Activated CD8-positive, alpha-beta memory T cell treated with anti-CD3 and anti-CD28 coated beads, Interleukin-2, amount 10 ng/mL, durations not matched to agents 7 days and 5 days (primary cell): ENCODE results near the gene ESR2. TPM values are rescaled to one million over a fixed set of nuclear protein-coding genes. Genes with fewer than 3 reads are reported as not detected.
A peak's percentile ranks its signal among the peaks of the same experiment; 100 is the strongest.

Source experiments
- ATAC-seq: fragments of 150-1000 bp; cut with Tn5 transposase; one replicate; pipeline ENCODE4 v1.10.0; 2021; ENCODE audit warnings: moderate library complexity
- CTCF ChIA-PET: fragments of 350-600 bp; sonication (Branson Sonifier 250); formaldehyde crosslinking; loops from one replicate; lab custom pipeline; 2021; ENCODE audit warnings: antibody characterized with exemption; lab: Charles Lee
- DNase-seq: peaks from one replicate; pipeline ENCODE4 v3.0.0-alpha.2; 2020
- H3K27ac Mint-ChIP-seq: one replicate; pipeline ENCODE4 v1.8.0; 2021; ENCODE audit warnings: mild to moderate bottlenecking, mixed read lengths
- H3K27me3 Mint-ChIP-seq: one replicate; pipeline ENCODE4 v1.8.0; 2021; ENCODE audit warnings: mixed read lengths
- H3K36me3 Mint-ChIP-seq: one replicate; pipeline ENCODE4 v1.8.0; 2021; ENCODE audit warnings: mild to moderate bottlenecking, mixed read lengths
- H3K4me1 Mint-ChIP-seq: one replicate; pipeline ENCODE4 v1.8.0; 2021; ENCODE audit warnings: mixed read lengths
- H3K4me3 Mint-ChIP-seq: one replicate; pipeline ENCODE4 v1.8.0; 2021; ENCODE audit warnings: mild to moderate bottlenecking, moderate library complexity, mixed read lengths
- H3K9me3 Mint-ChIP-seq: one replicate; pipeline ENCODE4 v1.8.0; 2022; ENCODE audit warnings: low read depth, mixed read lengths
- total RNA-seq, 2 experiments: library from RNA; stranded (reverse); gene quantifications; one replicate each; pipeline ENCODE4 v1.2.3, GENCODE V29; 2021

ESR2 gene
- total RNA-seq, 2 experiments from 2014 or later: 0.15 to 0.49 TPM

DNA sequence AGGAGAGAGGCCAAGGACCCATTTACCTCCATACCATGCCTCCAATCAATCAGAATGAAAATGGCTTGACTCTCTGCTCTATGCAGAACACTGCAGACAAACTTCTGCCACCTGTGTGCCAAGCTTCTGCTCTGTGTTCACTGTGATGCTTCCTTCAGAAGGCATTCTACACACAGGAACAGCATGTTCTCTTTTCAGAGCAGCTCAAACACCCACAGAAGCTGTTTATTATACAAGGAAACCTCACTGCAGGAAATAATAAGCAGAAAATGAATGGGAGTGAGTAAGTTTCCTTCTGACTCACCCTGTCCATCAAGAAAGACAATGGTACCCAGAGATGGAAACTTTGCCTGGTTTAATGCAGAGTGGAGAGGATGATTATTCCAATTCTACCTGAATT is 2.4 kb upstream of the ESR2 start:
- H3K4me3 Mint-ChIP-seq: no peak overlapping the region
- peaks cover 39% of the 10 kb centered on the region for H3K27me3 Mint-ChIP-seq
- no peaks in the 10 kb centered on the region for H3K9me3 Mint-ChIP-seq
- peak overlapping the region; percentile 50 for H3K27ac Mint-ChIP-seq
- peaks cover 30% of the 10 kb centered on the region for H3K4me1 Mint-ChIP-seq
- no peak for DNase-seq
- ATAC-seq: peak; percentile 43
- H3K36me3 Mint-ChIP-seq: no peaks in the 10 kb centered on the region
- CTCF ChIA-PET: interaction anchor here (1.1 to 2.3 kb wide), 3 partner anchors 11 to 499 kb away, joined by 4 to 10 read pairs (median 9); no protein-coding TSS in a partner anchor

DNA sequence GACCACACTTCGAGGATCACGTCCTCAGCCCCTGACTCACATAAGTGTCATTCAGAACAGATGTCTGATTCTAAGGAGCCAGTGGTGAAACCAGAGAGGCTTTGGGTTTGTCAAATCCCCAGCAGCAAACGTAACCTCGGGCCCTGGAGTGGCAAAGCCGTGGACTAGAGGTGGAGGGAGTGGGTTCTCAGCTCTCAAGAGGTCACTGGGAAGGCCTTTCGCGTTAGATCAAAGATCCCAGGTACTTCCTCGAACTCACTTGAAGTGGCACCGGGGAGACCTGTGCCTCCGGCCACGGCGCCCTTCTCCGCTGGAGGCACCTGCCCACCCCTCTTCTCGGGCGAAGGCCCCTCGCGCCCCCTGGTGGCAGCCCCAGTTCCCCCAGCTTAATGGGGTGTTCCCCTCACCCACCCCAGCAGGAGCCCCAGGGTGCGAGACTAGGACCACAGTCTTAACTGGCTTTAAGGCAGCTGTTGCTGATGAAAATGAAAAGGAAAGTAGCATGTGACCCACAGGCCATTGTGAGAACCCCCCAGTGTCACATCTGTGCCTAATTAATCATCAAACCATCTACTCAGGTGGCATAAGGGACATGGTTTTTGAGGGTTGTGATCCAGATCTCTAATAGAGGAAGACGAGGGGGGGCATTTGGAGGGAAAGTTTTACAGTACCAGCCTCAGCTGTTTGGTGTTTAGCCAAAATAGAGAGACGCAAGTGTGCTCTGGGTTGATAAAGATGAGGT is 672 bp upstream of the ESR2 start:
- peak overlapping the region; percentile 60 for H3K4me3 Mint-ChIP-seq
- H3K9me3 Mint-ChIP-seq: no peaks in the 10 kb centered on the region
- H3K27me3 Mint-ChIP-seq: peaks cover 36% of the 10 kb centered on the region
- no peaks in the 10 kb centered on the region for H3K36me3 Mint-ChIP-seq
- peak; percentile 88 for ATAC-seq
- CTCF ChIA-PET: interaction anchor here (0.7 to 3.3 kb wide), 29 partner anchors 9 to 911 kb away, joined by 3 to 41 read pairs (median 4); partner anchors contain the start of gene SYNE2
- peak; percentile 90 for DNase-seq
- peak overlapping the region; percentile 8 for H3K27ac Mint-ChIP-seq
- peaks cover 30% of the 10 kb centered on the region for H3K4me1 Mint-ChIP-seq

DNA sequence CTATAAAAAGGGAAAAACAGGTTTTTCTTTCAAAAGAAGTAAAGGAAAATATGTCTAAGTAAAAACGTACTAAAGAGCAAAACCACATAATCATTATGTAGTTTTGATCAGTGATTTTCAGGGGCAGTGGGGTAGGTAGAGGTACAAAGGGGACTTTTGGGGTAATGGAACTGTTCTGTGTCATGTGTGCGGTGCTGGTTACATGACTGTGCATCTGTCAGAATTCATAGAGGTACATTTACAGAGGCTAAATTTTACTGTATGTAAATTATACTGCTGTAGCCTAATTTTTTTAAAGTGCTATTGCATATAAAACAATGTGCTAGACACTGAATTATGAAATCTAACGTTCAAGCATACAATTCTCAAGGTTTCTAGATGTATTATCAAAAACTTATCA is 2.0 kb downstream of the ESR2 start:
- Mint-ChIP-seq H3K9me3 (no peaks in the 10 kb centered on the region), H3K4me1 (peaks cover 28% of the 10 kb centered on the region), H3K4me3 (no peak overlapping the region), H3K36me3 (no peaks in the 10 kb centered on the region), H3K27ac (no peak overlapping the region), H3K27me3 (peaks cover 17% of the 10 kb centered on the region)
- DNase-seq (no peak), ATAC-seq (no peak)
- CTCF ChIA-PET: interaction anchor here (2.3 kb wide), 1 partner anchor 12 kb away, joined by 6 read pairs; no protein-coding TSS in a partner anchor

DNA sequence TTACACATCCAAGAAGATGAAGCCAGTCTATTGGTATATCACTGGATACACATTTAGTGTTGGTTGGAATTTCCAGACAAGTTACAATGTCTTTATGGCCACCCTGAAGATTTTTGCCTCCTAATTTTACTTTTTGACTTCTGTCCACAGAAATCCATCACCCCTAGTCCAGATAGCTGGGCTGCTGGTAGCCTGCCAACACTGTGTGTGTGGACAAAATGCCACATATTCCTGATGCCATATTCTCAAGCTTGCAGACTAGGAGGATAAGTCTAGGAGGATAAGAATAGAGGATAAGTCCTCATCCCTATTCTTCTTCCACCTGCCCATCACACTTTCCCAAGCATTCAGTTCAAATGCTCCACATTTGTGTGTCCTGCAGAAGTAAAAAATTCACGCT is 4.6 kb downstream of the ESR2 start:
- CTCF ChIA-PET: interaction anchor here (2.3 kb wide), 1 partner anchor 14 kb away, joined by 6 read pairs; no protein-coding TSS in a partner anchor
- H3K27me3 Mint-ChIP-seq: peaks cover 16% of the 10 kb centered on the region
- no peak for ATAC-seq
- peaks cover 10% of the 10 kb centered on the region for H3K4me1 Mint-ChIP-seq
- H3K9me3 Mint-ChIP-seq: no peaks in the 10 kb centered on the region
- no peak for DNase-seq
- H3K36me3 Mint-ChIP-seq: no peaks in the 10 kb centered on the region
- H3K27ac Mint-ChIP-seq: no peak overlapping the region
- no peak overlapping the region for H3K4me3 Mint-ChIP-seq

DNA sequence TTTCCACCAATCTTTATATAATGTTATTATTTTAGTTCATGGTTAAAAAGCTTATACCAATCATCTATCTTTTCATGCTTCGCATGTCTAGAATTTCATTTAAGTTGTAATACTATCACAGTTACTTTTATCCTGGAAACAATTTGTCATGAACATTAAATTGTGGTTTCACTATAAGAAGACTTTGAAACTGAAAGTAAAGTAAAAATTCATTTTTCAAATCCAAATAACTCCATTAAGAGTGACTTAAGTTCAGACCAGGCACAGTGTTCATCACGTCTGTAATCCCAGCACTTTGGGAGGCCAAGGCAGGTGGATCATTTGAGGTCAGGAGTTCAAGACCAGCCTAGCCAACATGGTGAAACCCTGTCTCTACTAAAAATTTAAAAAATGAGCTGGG is 12.4 kb downstream of the ESR2 start:
- Mint-ChIP-seq H3K27me3 (no peaks in the 10 kb centered on the region), H3K27ac (no peak overlapping the region), H3K4me1 (peaks cover 24% of the 10 kb centered on the region), H3K36me3 (peaks cover 1% of the 10 kb centered on the region), H3K9me3 (no peaks in the 10 kb centered on the region), H3K4me3 (no peak overlapping the region)
- DNase-seq (no peak), ATAC-seq (peak; percentile 16)
- CTCF ChIA-PET: interaction anchor here (1.1 kb wide), 1 partner anchor 12 kb away, joined by 3 read pairs; the partner anchor contains the start of gene ESR2

DNA sequence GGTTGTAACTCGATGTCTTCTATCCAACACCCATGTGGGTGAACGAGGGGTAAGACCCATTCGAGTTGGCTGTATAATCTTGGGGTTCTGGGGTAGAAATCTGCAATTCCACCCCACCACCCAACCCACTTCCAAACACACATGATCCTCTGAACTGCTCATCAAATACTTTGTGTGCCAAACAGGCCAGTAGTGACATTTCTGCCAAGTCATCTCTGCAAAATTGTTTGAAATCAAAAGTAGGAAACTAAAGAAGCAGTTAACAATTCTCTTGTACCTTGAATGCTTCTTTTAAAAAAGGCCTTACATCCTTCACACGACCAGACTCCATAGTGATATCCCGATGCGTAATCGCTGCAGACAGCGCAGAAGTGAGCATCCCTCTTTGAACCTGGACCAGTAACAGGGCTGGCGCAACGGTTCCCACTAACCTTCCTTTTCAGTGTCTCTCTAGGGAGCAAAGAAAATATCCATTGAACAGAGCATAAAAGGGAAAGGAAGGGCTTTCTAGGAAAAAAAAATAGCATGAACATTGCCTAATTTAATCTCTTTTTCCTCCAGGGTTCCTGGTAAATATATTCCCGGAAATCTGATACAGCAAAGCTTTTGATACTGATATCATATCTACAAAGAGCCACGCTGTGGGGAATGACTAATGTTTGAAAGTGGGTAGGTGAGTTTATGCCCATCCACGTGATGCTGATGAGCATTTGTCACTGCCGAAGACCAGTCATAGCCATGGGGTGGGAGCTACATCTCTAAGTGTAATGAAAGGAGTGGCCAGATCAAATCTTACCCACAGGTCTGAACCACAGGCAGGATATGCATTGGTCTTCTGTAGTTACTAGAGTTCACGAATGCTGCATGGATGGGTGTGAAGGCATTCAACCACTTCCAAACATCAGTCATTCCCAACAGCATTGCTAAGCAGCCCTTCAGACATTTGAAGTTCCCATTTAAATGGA is 14.2 kb downstream of the ESR2 start:
- ATAC-seq: peak; percentile 72
- no peaks in the 10 kb centered on the region for H3K27me3 Mint-ChIP-seq
- no peaks in the 10 kb centered on the region for H3K9me3 Mint-ChIP-seq
- DNase-seq: peak; percentile 63
- CTCF ChIA-PET: interaction anchor here (1.0 kb wide), 1 partner anchor 8 kb away, joined by 3 read pairs; no protein-coding TSS in a partner anchor
- no peak overlapping the region for H3K4me3 Mint-ChIP-seq
- H3K4me1 Mint-ChIP-seq: peaks cover 24% of the 10 kb centered on the region
- peaks cover 1% of the 10 kb centered on the region for H3K36me3 Mint-ChIP-seq
- no peak overlapping the region for H3K27ac Mint-ChIP-seq

DNA sequence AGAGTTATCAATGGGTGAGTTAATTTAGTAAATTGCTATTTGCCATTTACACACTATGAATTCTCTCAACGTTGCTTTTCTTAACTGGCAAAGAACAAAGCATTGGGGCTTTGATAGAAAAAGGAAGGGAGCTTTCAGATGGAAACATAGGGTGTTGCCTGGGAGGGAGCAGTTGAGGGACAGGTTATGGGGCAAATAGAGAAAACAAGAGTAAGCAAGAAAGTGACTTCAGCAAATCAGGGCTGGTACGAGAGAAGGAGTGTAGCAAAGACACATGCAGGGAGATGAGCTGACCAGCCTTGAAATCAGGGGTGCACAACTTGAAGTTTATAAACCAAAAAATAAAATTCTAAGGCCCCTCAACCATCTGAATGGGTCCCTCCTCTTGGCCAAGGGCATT is 15.7 kb downstream of the ESR2 start:
- H3K27ac Mint-ChIP-seq: no peak overlapping the region
- ATAC-seq: no peak
- H3K27me3 Mint-ChIP-seq: no peaks in the 10 kb centered on the region
- CTCF ChIA-PET: interaction anchor here (1.3 kb wide), 1 partner anchor 41 kb away, joined by 3 read pairs; no protein-coding TSS in a partner anchor
- no peaks in the 10 kb centered on the region for H3K9me3 Mint-ChIP-seq
- no peak for DNase-seq
- H3K4me1 Mint-ChIP-seq: peaks cover 24% of the 10 kb centered on the region
- H3K4me3 Mint-ChIP-seq: no peak overlapping the region
- peaks cover 1% of the 10 kb centered on the region for H3K36me3 Mint-ChIP-seq

DNA sequence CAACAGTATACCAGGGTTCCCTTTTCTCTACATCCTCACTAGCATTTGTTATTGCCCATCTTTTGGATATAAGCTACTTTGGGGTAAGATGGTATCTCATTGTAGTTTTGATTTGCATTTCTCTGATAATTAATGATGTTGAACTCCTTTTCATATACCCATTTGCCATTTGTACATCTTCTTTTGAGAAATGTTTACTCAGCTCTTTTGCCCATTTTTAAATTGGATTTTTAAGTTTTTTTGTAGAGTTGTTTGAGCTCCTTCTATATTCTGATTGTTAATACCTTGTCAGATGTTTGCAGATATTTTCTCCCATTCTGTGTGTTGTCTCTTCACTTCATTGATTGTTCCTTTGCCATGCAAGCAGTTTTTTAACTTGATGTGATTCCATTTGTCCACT is 22.2 kb downstream of the ESR2 start:
- H3K27ac Mint-ChIP-seq: no peak overlapping the region
- ATAC-seq (no peak), DNase-seq (no peak)
- no peak overlapping the region for H3K4me3 Mint-ChIP-seq
- H3K9me3 Mint-ChIP-seq: peaks cover 4% of the 10 kb centered on the region
- peaks cover 6% of the 10 kb centered on the region for H3K4me1 Mint-ChIP-seq
- no peaks in the 10 kb centered on the region for H3K27me3 Mint-ChIP-seq
- peaks cover 2% of the 10 kb centered on the region for H3K36me3 Mint-ChIP-seq
- CTCF ChIA-PET: interaction anchor here (0.9 to 1.1 kb wide), 5 partner anchors 8 to 247 kb away, joined by 3 to 4 read pairs (median 3); partner anchors contain the start of gene ESR2

DNA sequence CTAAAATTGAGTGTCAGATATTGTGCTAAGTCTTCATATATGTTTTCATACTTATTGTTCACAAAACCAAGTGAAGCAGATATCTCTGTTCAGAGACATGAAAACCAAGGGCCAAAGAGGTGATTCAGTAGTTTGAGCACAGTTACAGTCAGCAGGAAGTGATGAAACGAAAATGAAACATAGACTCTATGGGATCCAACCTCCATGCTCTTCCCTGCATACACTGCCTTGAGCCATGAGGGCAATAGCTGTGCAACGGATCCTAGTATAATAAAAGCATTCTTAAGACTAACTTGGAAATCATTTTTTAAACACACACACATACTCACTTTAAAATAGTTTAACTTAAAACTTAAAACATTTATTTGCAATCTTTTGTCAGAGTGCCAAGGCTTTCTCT is 27.9 kb downstream of the ESR2 start:
- DNase-seq (no peak), ATAC-seq (peak; percentile 89)
- no peak overlapping the region for H3K4me3 Mint-ChIP-seq
- H3K9me3 Mint-ChIP-seq: peaks cover 2% of the 10 kb centered on the region
- CTCF ChIA-PET: interaction anchor here (1.3 to 1.9 kb wide), 3 partner anchors 15 to 37 kb away, joined by 3 to 8 read pairs (median 3); partner anchors contain the start of gene ESR2
- peaks cover 10% of the 10 kb centered on the region for H3K36me3 Mint-ChIP-seq
- peaks cover 21% of the 10 kb centered on the region for H3K4me1 Mint-ChIP-seq
- peak overlapping the region; percentile 66 for H3K27ac Mint-ChIP-seq
- H3K27me3 Mint-ChIP-seq: no peaks in the 10 kb centered on the region

DNA sequence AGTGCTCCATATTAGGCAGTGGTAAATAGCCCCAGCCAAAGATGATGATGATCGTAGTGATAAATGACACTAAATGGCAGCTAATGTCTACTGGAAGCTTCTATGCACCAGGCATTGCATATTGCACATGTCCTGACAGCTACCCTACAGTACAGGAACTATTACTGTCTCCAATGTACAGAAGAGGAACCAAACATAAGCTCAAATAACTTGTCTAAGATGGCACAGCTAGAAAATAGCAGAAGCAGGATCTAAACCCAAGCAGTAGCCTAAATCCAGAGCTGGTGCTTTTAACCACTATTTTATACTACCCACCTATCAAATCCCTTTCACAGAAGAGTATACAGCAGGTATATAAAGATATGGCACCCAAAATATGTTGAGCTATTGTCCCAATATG is 28.9 kb downstream of the ESR2 start:
- Mint-ChIP-seq H3K27me3 (no peaks in the 10 kb centered on the region), H3K4me3 (no peak overlapping the region), H3K27ac (no peak overlapping the region), H3K9me3 (peaks cover 2% of the 10 kb centered on the region), H3K4me1 (peaks cover 21% of the 10 kb centered on the region), H3K36me3 (peaks cover 8% of the 10 kb centered on the region)
- CTCF ChIA-PET: interaction anchor here (0.6 to 1.9 kb wide), 4 partner anchors 28 to 466 kb away, joined by 3 to 8 read pairs (median 3); partner anchors contain the start of gene ESR2
- DNase-seq (no peak), ATAC-seq (no peak)

DNA sequence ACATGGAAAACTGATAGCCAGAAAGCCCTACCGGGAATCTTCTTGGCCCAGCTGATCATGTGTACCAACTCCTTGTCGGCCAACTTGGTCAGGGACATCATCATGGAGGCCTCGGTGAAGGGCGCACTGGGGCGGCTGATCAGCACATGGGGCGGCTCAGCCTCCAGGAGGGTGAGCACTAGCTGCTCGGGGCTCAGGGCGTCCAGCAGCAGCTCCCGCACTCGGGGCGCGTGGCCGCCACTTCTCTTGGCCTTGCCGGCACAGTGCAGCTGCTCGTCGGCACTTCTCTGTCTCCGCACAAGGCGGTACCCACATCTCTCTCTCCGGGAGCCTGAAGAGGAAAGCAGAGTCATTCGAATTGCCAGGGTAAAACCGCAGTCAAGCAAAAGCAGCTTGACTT is 33.8 kb downstream of the ESR2 start:
- peaks cover 11% of the 10 kb centered on the region for H3K27me3 Mint-ChIP-seq
- no peak overlapping the region for H3K27ac Mint-ChIP-seq
- CTCF ChIA-PET: interaction anchor here (1.9 kb wide), 1 partner anchor 43 kb away, joined by 7 read pairs; no protein-coding TSS in a partner anchor
- H3K4me1 Mint-ChIP-seq: no peaks in the 10 kb centered on the region
- H3K9me3 Mint-ChIP-seq: no peaks in the 10 kb centered on the region
- no peak for ATAC-seq
- no peaks in the 10 kb centered on the region for H3K36me3 Mint-ChIP-seq
- no peak overlapping the region for H3K4me3 Mint-ChIP-seq
- DNase-seq: no peak

DNA sequence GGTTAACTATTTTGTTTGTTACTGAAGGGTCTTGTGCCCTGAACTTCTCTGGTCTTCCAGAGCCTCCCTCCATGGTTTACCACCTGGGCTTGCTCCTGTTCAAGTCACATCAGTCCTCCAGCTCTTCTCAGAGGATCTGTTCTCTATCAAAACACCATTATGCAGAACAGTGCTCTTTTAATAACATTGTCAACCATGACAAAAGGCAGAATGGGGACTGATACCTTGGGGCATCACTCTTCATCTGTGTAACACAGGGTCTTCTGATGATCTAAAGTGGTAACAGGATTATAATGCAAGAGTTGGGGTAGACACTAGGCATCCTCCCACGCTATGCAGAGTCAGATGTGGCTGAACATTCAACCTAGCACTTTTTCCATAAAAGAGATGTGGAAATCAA is 38.4 kb downstream of the ESR2 start:
- H3K9me3 Mint-ChIP-seq: no peaks in the 10 kb centered on the region
- no peak overlapping the region for H3K4me3 Mint-ChIP-seq
- no peak for ATAC-seq
- H3K4me1 Mint-ChIP-seq: no peaks in the 10 kb centered on the region
- no peaks in the 10 kb centered on the region for H3K36me3 Mint-ChIP-seq
- CTCF ChIA-PET: interaction anchor here (0.6 to 1.1 kb wide), 2 partner anchors 9 to 314 kb away, joined by 3 to 4 read pairs; no protein-coding TSS in a partner anchor
- H3K27ac Mint-ChIP-seq: no peak overlapping the region
- H3K27me3 Mint-ChIP-seq: peaks cover 14% of the 10 kb centered on the region
- DNase-seq: no peak

DNA sequence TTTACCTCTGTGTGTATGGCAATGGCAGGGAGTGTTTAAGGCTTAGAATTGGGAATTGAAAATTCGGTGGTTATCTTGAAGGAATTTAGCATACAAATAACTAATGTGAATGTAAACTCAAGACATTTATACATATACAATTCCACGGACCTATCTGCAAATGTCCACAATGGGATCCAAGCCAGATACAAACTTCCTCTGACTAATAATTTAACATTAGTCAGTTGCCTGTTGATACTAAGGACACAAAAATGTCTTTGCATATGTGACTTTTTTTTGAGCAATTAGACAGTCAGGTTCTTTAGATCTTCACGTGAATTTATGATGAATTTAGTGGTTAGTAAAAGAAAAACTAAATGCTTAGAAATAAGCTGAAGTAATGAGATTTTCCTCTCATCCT is 40.5 kb downstream of the ESR2 start:
- H3K4me3 Mint-ChIP-seq: no peak overlapping the region
- H3K4me1 Mint-ChIP-seq: no peaks in the 10 kb centered on the region
- no peaks in the 10 kb centered on the region for H3K36me3 Mint-ChIP-seq
- H3K27me3 Mint-ChIP-seq: peaks cover 29% of the 10 kb centered on the region
- ATAC-seq: no peak
- CTCF ChIA-PET: no interaction called here
- no peak for DNase-seq
- H3K27ac Mint-ChIP-seq: no peak overlapping the region
- no peaks in the 10 kb centered on the region for H3K9me3 Mint-ChIP-seq
